IMR-90 (cell line): ENCODE measurements around the gene CCDC167. TPM values are rescaled to one million over a fixed set of nuclear protein-coding genes. Genes with fewer than 3 reads are reported as not detected.

Experiments
- ATAC-seq: fragments of 200-7000 bp; cut with Tn5 transposase; 2 replicates; pipeline ENCODE4 v1.9.1; 2020; ENCODE audit warnings: low read depth, mild to moderate bottlenecking, moderate library complexity
- BruUV-seq: library from RNA; stranded (reverse); fragments of 400-500 nt; replicated peaks from 2 replicates; lab custom pipeline; 2021; lab: Mats Ljungman, UMichigan
- CTCF ChIA-PET: fragments of 300-600 bp; formaldehyde crosslinking; extraction: SDS; loops from one replicate; lab custom pipeline; 2021; ENCODE audit warnings: antibody characterized with exemption; lab: Yijun Ruan, JAX
- POLR2A ChIA-PET: fragments of 300-600 bp; sonication (Branson Sonifier 250); formaldehyde crosslinking; loops from one replicate; lab custom pipeline; 2022; ENCODE audit warnings: antibody characterized with exemption; ENCODE audit not compliant: unreplicated experiment; lab: Charles Lee
- DNase-seq: peaks from one replicate; pipeline ENCODE4 v3.0.0; 2013
- H2AFZ ChIP-seq: replicated peaks from 2 replicates; pipeline ENCODE3; 2013; ENCODE audit warnings: low read length, mild to moderate bottlenecking; ENCODE audit not compliant: poor library complexity
- H2AK5ac ChIP-seq: 2 replicates; pipeline ENCODE4 v1.6.1; 2013; ENCODE audit warnings: low read depth, low read length, inconsistent platforms
- H2AK9ac ChIP-seq: replicated peaks from 2 replicates; pipeline ENCODE3; 2013; ENCODE audit warnings: mild to moderate bottlenecking, low read depth, low read length, moderate library complexity; ENCODE audit not compliant: poor library complexity
- H2BK120ac ChIP-seq: 2 replicates; pipeline ENCODE4 v1.6.1; 2013; ENCODE audit warnings: low read depth, low read length, inconsistent platforms
- H2BK15ac ChIP-seq: 3 replicates; pipeline ENCODE4 v1.6.1; 2013; ENCODE audit warnings: low read depth, low read length, inconsistent platforms
- H2BK20ac ChIP-seq: 2 replicates; pipeline ENCODE4 v1.6.1; 2013; ENCODE audit warnings: low read depth, mild to moderate bottlenecking, inconsistent platforms, low read length, moderate library complexity
- H2BK5ac ChIP-seq: 2 replicates; pipeline ENCODE4 v1.6.1; 2013; ENCODE audit warnings: mild to moderate bottlenecking, low read depth, low read length, inconsistent platforms; ENCODE audit not compliant: poor library complexity, severe bottlenecking
- H3K14ac ChIP-seq: replicated peaks from 2 replicates; pipeline ENCODE4 v1.6.1; 2013; ENCODE audit warnings: low read depth, low read length, inconsistent platforms
- H3K18ac ChIP-seq: 2 replicates; pipeline ENCODE4 v1.6.1; 2013; ENCODE audit warnings: low read depth, low read length, control low read depth
- H3K23ac ChIP-seq: 2 replicates; pipeline ENCODE4 v1.6.1; 2013; ENCODE audit warnings: low read depth, low read length, inconsistent platforms
- H3K27ac ChIP-seq: 2 replicates; pipeline ENCODE4 v1.5.1; 2013; ENCODE audit warnings: mild to moderate bottlenecking, control low read depth, low read length; ENCODE audit not compliant: insufficient read depth
- H3K27me3 ChIP-seq: 2 replicates; pipeline ENCODE4 v1.6.1; 2013; ENCODE audit warnings: low read length; ENCODE audit not compliant: control insufficient read depth, insufficient read depth
- H3K36me3 ChIP-seq: 2 replicates; pipeline ENCODE4 v1.6.1; 2013; ENCODE audit warnings: low read length, mixed read lengths; ENCODE audit not compliant: control insufficient read depth, insufficient read depth
- H3K4ac ChIP-seq: 2 replicates; pipeline ENCODE4 v1.6.1; 2013; ENCODE audit warnings: low read depth, low read length, inconsistent platforms
- H3K4me1 ChIP-seq: 2 replicates; pipeline ENCODE4 v1.6.1; 2013; ENCODE audit warnings: low read length, mixed read lengths; ENCODE audit not compliant: control insufficient read depth, insufficient read depth
- H3K4me2 ChIP-seq: 2 replicates; pipeline ENCODE4 v1.6.1; 2013; ENCODE audit warnings: low read depth, mild to moderate bottlenecking, control low read depth, low read length, moderate library complexity
- H3K4me3 ChIP-seq: 2 replicates; pipeline ENCODE4 v1.5.1; 2013; ENCODE audit warnings: low read depth, mild to moderate bottlenecking, control low read depth, low read length, moderate library complexity; ENCODE audit not compliant: insufficient read depth
- H3K56ac ChIP-seq: 2 replicates; pipeline ENCODE4 v1.6.1; 2013; ENCODE audit warnings: low read length, inconsistent platforms; ENCODE audit not compliant: insufficient read depth; ENCODE audit errors: extremely low read depth
- H3K79me1 ChIP-seq, 2 experiments: 2 replicates each; pipeline ENCODE4 v1.6.1; 2013; ENCODE audit warnings: low read length in 2 of 2, inconsistent platforms in 1 of 2, low read depth in 1 of 2
- H3K9ac ChIP-seq: 2 replicates; pipeline ENCODE4 v1.6.1; 2013; ENCODE audit warnings: low read depth, low read length, control low read depth
- H3K9me1 ChIP-seq: 2 replicates; pipeline ENCODE4 v1.6.1; 2013; ENCODE audit warnings: low read length, inconsistent platforms; ENCODE audit not compliant: insufficient read depth
- H3K9me3 ChIP-seq: 2 replicates; pipeline ENCODE4 v1.6.1; 2013; ENCODE audit warnings: low read length; ENCODE audit not compliant: control insufficient read depth, insufficient read depth
- H4K20me1 ChIP-seq: 2 replicates; pipeline ENCODE4 v1.6.1; 2013; ENCODE audit warnings: low read length, inconsistent platforms; ENCODE audit not compliant: insufficient read depth
- H4K5ac ChIP-seq: 2 replicates; pipeline ENCODE4 v1.6.1; 2013; ENCODE audit warnings: mild to moderate bottlenecking, low read depth, low read length, control low read depth
- H4K8ac ChIP-seq, 2 experiments: 2 replicates each; pipeline ENCODE4 v1.6.1; 2013; ENCODE audit warnings: low read depth in 2 of 2, low read length in 2 of 2, control low read depth in 1 of 2, inconsistent platforms in 1 of 2
- H4K91ac ChIP-seq: 2 replicates; pipeline ENCODE4 v1.6.1; 2013; ENCODE audit warnings: low read depth, low read length, inconsistent platforms; ENCODE audit not compliant: insufficient read depth
- BHLHE40 ChIP-seq: fragments of 150-350 bp; IDR thresholded peaks from 2 replicates; pipeline ENCODE4 v1.6.1; 2016; ENCODE audit warnings: mild to moderate bottlenecking, low read depth, low read length
- CEBPB ChIP-seq: IDR thresholded peaks from 2 replicates; pipeline ENCODE4 v1.6.1; 2012; ENCODE audit warnings: low read depth, low read length, improper control_type of control experiment
- CHD1 ChIP-seq: IDR thresholded peaks from 2 replicates; pipeline ENCODE4 v1.6.1; 2012; ENCODE audit warnings: low read depth, low read length, improper control_type of control experiment
- CTCF ChIP-seq: conservative IDR thresholded peaks from 2 replicates; pipeline ENCODE4 v1.5.1; 2012; ENCODE audit warnings: mild to moderate bottlenecking, low read depth, low read length, improper control_type of control experiment
- ELK1 ChIP-seq: fragments of 150-350 bp; IDR thresholded peaks from 2 replicates; pipeline ENCODE4 v1.6.1; 2016; ENCODE audit warnings: low read depth, mild to moderate bottlenecking, low read length, moderate library complexity, borderline replicate concordance
- FOS ChIP-seq: fragments of 150-350 bp; IDR thresholded peaks from 2 replicates; pipeline ENCODE4 v1.6.1; 2016; ENCODE audit warnings: low read depth, low read length
- MAFK ChIP-seq: IDR thresholded peaks from 2 replicates; pipeline ENCODE4 v1.6.1; 2012; ENCODE audit warnings: low read depth, low read length, improper control_type of control experiment
- MAZ ChIP-seq: IDR thresholded peaks from 2 replicates; pipeline ENCODE4 v1.6.1; 2012; ENCODE audit warnings: low read depth, mild to moderate bottlenecking, low read length, improper control_type of control experiment, moderate library complexity, borderline replicate concordance
- MXI1 ChIP-seq: IDR thresholded peaks from 2 replicates; pipeline ENCODE4 v1.6.1; 2012; ENCODE audit warnings: low read depth, mild to moderate bottlenecking, low read length, moderate library complexity, borderline replicate concordance
- POLR2A ChIP-seq: IDR thresholded peaks from 2 replicates; pipeline ENCODE4 v1.6.1; 2012; ENCODE audit warnings: mild to moderate bottlenecking, low read depth, low read length
- RAD21 ChIP-seq: IDR thresholded peaks from 2 replicates; pipeline ENCODE4 v1.6.1; 2012; ENCODE audit warnings: low read length, improper control_type of control experiment
- RCOR1 ChIP-seq: IDR thresholded peaks from 2 replicates; pipeline ENCODE4 v1.6.1; 2012; ENCODE audit warnings: mild to moderate bottlenecking, low read length, improper control_type of control experiment; ENCODE audit not compliant: insufficient replicate concordance
- RFX5 ChIP-seq: IDR thresholded peaks from 2 replicates; pipeline ENCODE4 v1.8.0; 2012; ENCODE audit warnings: low read depth, mild to moderate bottlenecking, low read length, moderate library complexity
- SMC3 ChIP-seq: fragments of 150-350 bp; IDR thresholded peaks from 2 replicates; pipeline ENCODE4 v1.6.1; 2016; ENCODE audit warnings: low read depth, mild to moderate bottlenecking, antibody characterized with exemption, low read length, moderate library complexity
- WGBS, 2 experiments: methylation state at CpG; one replicate each; pipeline versions ENCODE4 v1.1.5 to v1.1.7; 2013; ENCODE audit warnings: missing lambda C conversion rate in 2 of 2; ENCODE audit not compliant: insufficient read length in 1 of 2; ENCODE audit errors: extremely low coverage in 2 of 2; 5-methylcytosine and 5-hydroxymethylcytosine counted together
- dilution Hi-C: fragments of 300-500 bp; cut with HindIII; formaldehyde crosslinking; loops from one replicate; pipeline ENCODE4 v1.14.3; 2018; ENCODE audit warnings: low sequenced_read_pairs; ENCODE audit not compliant: unreplicated experiment
- in situ Hi-C: fragments of 300-500 bp; cut with MboI; formaldehyde crosslinking; loops from 3 replicates; pipeline ENCODE4 v1.14.3; 2019; ENCODE audit warnings: low sequenced_read_pairs, inconsistent platforms, mixed read lengths
- intact Hi-C: fragments of 100-400 bp; cut with micrococcal nuclease; formaldehyde crosslinking; loops from 2 replicates; pipeline ENCODE4 v1.10.0; 2022
- polyA plus RNA-seq, 3 experiments: library from polyadenylated mRNA; depleted of rRNA; stranded (reverse); fragments of >200 nt; gene quantifications; 2 replicates each; pipeline ENCODE4 v1.2.3, GENCODE V29; 2012; ENCODE audit warnings: low replicate concordance in 1 of 3
- total RNA-seq: library from RNA; depleted of rRNA; stranded (reverse); fragments of >200 nt; gene quantifications from 2 replicates; pipeline ENCODE4 v1.2.3, GENCODE V29; 2012

The CCDC167 gene
- total and polyA plus RNA-seq, 2 of the 4 experiments (the other 2 are of a cell fraction) = 35.8 to 96.8 TPM

DNA sequence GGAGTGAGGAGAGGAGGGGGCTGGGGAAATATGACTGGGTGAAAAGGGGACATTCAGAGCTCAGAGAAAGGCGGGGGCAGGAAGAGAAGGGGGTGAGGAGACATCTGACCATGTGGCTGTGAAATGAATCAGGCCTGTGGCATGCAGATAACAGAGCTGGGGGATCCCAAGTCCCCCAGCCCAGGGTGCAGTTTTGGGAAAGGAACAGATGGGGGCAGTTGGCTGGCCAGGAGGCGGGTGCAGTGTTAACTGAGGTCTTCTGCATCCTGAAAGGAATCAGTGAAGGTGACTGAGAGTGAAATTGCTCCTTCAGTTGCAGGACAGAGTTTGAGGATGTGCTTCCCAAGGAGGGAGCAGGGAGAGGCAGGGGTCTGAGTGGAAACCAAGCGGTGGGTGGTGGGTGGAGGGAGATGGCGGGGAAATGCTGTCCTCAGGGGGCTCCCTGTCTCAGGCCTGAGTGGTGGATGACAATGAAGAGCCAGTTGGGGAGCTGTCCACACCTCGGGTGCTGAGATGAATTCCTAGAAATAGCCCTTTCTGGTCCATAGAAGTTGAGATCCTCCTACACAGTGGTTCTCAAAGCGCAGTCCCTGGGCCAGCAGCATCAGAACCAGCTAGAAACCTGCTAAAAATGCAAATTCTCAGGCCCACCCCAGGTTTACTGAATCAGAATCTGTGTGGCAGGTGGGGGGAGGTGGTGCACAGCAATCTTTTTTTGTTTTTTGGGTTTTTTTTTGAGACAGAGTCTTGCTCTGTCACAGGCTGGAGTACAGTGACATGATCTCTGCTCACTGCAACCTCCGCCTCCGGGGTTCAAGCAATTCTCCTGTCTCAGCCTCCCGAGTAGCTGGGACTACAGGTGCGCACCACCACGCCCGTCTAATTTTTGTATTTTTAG lies 26.0 kb upstream of the CCDC167 start (continued):
- TF ChIP-seq FOS = no peak

GRCh38 chr6:37524970-37525318 lies 25.3 kb upstream of the CCDC167 start:
- intact Hi-C loops (no loop called here), dilution Hi-C loops (no loop called here)
- POLR2A ChIA-PET = no interaction called here

More at GRCh38 chr6:37524970-37525318, 25.3 kb upstream of the CCDC167 start:
- CTCF ChIA-PET = no interaction called here
- no peak for ATAC-seq
- H3K9me3 ChIP-seq = no peaks in the 10 kb centered on the region
- no peak overlapping the region for H2BK20ac ChIP-seq
- H3K9me1 ChIP-seq = peaks cover 9% of the 10 kb centered on the region
- H4K5ac ChIP-seq = no peak overlapping the region
- no peak for DNase-seq
- H2AK9ac ChIP-seq = no peak overlapping the region
- no peak overlapping the region for H4K8ac ChIP-seq
- H2AK5ac ChIP-seq = no peak overlapping the region
- no peak overlapping the region for H3K56ac ChIP-seq
- no peak overlapping the region for H3K27ac ChIP-seq
- no peak overlapping the region for H3K4me3 ChIP-seq
- no peaks in the 10 kb centered on the region for H3K36me3 ChIP-seq
- H3K79me1 ChIP-seq = no peaks in the 10 kb centered on the region
- WGBS, 2 experiments = no CpG with 5 or more reads among the region's 4 CpGs
- no peak overlapping the region for H3K23ac ChIP-seq
- H3K14ac ChIP-seq = no peak overlapping the region
- H3K4ac ChIP-seq = no peak overlapping the region
- no peak overlapping the region for H3K18ac ChIP-seq
- H3K27me3 ChIP-seq = peaks cover 44% of the 10 kb centered on the region
- peaks cover 5% of the 10 kb centered on the region for H3K4me1 ChIP-seq
- H2BK5ac ChIP-seq = no peak overlapping the region
- in situ Hi-C loops = no loop called here
- H2AFZ ChIP-seq = no peak overlapping the region
- H4K20me1 ChIP-seq = peaks cover 16% of the 10 kb centered on the region
- BruUV-seq = no TSS peak
- H3K9ac ChIP-seq = no peak overlapping the region
- TF ChIP-seq RFX5 (no peak), POLR2A (no peak), RAD21 (no peak), CHD1 (no peak), BHLHE40 (no peak), RCOR1 (no peak), MAFK (no peak), CEBPB (no peak), CTCF (no peak), MAZ (no peak), MXI1 (no peak), ELK1 (no peak), SMC3 (no peak)
- no peak overlapping the region for H4K91ac ChIP-seq
- no peak overlapping the region for H2BK15ac ChIP-seq
- H2BK120ac ChIP-seq = no peak overlapping the region
- H3K4me2 ChIP-seq = no peak overlapping the region
